NCI-H187 treated with DMSO at 0.1 percent for 48 hours (cell line): ENCODE results near the gene ITIH5.

Source experiments
- DNase-seq: peaks from one replicate; lab custom pipeline; 2025; lab: John Stamatoyannopoulos, UW

Gene ITIH5

DNA sequence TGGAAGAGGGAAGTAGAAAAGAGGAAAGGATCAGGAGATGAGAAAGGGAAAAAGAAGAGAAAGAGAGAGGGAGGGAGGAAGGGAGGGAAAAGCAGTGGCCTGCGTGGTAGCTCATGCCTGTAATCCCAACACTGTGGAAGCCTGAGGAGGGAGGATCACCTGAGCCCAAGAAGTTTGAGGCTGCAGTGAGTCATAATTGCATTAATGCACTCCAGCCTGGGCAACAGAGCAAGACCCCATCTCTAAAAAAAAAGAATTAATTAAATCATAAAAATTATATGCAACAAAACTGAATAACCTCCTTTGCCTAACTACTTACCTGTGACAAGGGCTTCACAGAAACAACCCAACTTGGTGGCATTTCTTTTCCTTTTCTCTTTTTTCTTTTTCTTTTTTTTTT is 148.1 kb downstream of the ITIH5 start:
- DNase-seq = no peak

DNA sequence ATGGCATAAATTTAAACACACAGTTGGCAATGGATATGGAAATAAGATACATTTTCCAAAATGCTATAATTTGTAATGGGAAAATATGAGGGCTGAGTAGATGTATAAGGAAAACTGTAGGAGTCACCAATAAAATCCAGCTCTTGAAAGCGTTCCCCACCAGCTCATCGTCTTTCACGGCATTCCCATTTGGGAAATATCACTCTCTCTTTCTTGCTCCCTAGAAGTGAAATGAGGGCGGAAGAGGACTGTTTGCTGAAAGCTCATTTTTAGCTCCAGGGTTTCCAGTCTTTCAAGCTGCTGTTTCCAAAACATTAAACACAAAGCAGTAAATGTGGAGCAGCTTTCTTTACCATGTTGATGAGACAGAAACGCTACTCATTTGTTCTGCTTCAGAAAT is 151.3 kb downstream of the ITIH5 start:
- no peak for DNase-seq

DNA sequence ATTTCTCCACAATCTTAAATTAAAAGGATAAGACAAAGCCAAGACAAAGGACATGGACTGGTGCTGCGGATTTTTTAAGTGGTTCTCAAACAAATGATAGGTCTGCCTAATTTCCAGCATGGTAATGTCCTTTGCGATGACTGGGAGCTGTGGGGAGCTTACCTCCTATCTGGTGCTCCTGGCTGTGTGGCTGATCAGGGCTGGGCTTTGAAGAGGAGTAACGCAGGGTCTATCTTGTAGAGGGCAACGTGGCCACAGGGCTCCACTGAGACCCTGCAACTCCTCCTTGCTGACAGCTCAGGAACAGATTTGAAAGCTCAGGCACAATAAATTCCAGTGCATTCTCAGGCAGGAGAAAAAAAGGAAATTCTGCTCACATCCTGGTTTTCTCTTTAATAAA is 152.8 kb downstream of the ITIH5 start:
- DNase-seq = no peak

DNA sequence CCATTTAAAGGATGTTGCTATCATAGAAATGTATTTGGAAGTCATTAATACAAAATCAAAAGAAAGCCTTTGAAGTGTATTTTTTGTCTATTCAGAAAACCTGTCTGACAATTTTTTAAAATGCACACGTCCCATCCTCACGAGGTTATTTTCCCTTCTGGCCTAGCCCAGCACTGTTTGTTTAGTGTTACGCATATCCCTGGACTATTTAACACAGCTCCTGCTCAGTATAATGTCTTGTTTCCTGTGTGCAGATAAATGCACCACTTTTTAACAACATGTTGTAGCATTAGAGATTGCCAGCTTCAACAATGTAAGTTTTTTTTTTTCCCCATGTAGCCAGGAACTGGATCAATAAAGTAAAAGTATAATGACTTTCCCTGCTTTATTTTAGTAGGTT is 153.3 kb downstream of the ITIH5 start:
- no peak for DNase-seq

DNA sequence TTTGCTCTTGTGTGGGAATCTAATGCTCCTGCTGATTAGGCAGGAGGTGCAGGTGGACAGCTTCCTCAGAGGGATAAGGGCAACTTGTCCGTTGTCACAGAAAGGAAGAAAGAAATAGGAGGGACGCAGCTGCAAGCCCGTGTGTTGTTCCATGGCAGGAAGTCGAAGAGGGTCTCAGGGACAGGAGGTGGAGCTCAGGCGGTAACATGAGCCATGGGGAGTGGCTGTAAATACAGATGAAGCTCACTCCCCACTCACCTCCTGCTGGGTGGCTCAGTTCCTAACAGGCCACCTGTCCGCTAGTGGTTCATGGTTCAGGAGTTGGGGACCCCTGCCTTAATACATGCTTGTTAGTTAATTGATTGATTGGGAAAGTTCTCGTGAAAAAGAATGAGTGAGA is 154.3 kb downstream of the ITIH5 start:
- no peak for DNase-seq

DNA sequence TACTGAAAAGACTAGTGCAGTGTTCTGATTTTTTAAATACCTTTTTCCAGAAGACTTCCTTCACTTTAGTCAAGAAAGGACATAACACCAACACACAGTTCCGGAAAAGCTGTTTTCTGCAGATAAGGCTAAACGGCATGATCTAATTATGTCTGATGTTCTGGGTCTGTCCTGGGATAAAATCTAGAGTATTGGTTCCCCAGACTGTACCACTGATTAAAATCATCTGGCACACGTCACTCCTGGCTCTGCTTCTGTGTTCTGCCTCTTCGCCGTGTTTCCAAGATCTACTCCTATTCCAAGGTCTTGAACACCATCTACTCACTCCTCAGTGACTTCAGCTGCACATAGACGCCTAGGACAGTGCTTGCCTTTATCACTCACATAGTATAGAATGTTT is 155.2 kb downstream of the ITIH5 start:
- DNase-seq = no peak
